GM23338 (cell line): ENCODE results near the gene PAK4. TPM values are rescaled to one million over a fixed set of nuclear protein-coding genes. Genes with fewer than 3 reads are reported as not detected.

Experiments used
- ATAC-seq: fragments of 200-7000 bp; cut with Tn5 transposase; 3 replicates; pipeline ENCODE4 v1.9.1; 2020
- DNase-seq: peaks from one replicate; pipeline ENCODE4 v3.0.0-alpha.2; 2015; ENCODE audit warnings: low spot score
- H2AFZ ChIP-seq: fragments of 200-600 bp; sonication (generic); 2 replicates; pipeline ENCODE4 v1.8.0; 2016; ENCODE audit warnings: antibody characterized with exemption, mild to moderate bottlenecking, moderate library complexity
- H3F3A ChIP-seq: fragments of 200-600 bp; sonication (generic); replicated peaks from 2 replicates; pipeline ENCODE4 v1.8.0; 2017; ENCODE audit warnings: antibody characterized with exemption, mixed run types, low read depth
- H3K27ac ChIP-seq: fragments of 200-600 bp; sonication (generic); 2 replicates; pipeline ENCODE4 v1.6.1; 2016; ENCODE audit warnings: low read depth
- H3K27me3 ChIP-seq: fragments of 200-600 bp; sonication (generic); 2 replicates; pipeline ENCODE4 v1.8.0; 2016; ENCODE audit warnings: mild to moderate bottlenecking, mixed run types, moderate library complexity; ENCODE audit not compliant: insufficient read depth
- H3K36me3 ChIP-seq: fragments of 200-600 bp; sonication (generic); 2 replicates; pipeline ENCODE4 v1.8.0; 2016; ENCODE audit warnings: mild to moderate bottlenecking; ENCODE audit not compliant: insufficient read depth
- H3K4me1 ChIP-seq: fragments of 200-600 bp; sonication (generic); 2 replicates; pipeline ENCODE4 v1.8.0; 2016; ENCODE audit warnings: mild to moderate bottlenecking, moderate library complexity; ENCODE audit not compliant: insufficient read depth
- H3K4me2 ChIP-seq: fragments of 200-600 bp; sonication (generic); 2 replicates; pipeline ENCODE4 v1.7.1; 2017; ENCODE audit warnings: mixed run types
- H3K4me3 ChIP-seq: fragments of 200-600 bp; sonication (generic); 2 replicates; pipeline ENCODE4 v1.6.1; 2016; ENCODE audit warnings: mixed run types
- H3K79me2 ChIP-seq: fragments of 200-600 bp; sonication (generic); replicated peaks from 2 replicates; pipeline ENCODE4 v1.8.0; 2017; ENCODE audit warnings: mild to moderate bottlenecking; ENCODE audit not compliant: insufficient read depth
- H3K9me2 ChIP-seq: fragments of 200-600 bp; sonication (generic); 2 replicates; pipeline ENCODE4 v1.8.0; 2017; ENCODE audit not compliant: insufficient read depth
- H4K20me1 ChIP-seq: fragments of 200-600 bp; sonication (generic); replicated peaks from 2 replicates; pipeline ENCODE4 v1.8.0; 2017; ENCODE audit warnings: mild to moderate bottlenecking; ENCODE audit not compliant: insufficient read depth
- H3K27ac Mint-ChIP-seq: 2 replicates; pipeline ENCODE4 v1.8.0; 2020; ENCODE audit warnings: inconsistent platforms, mild to moderate bottlenecking, moderate library complexity, mixed read lengths
- H3K27me3 Mint-ChIP-seq: 3 replicates; pipeline ENCODE4 v1.8.0; 2022; ENCODE audit warnings: low read depth, mild to moderate bottlenecking, moderate library complexity, mixed read lengths, inconsistent platforms; ENCODE audit not compliant: insufficient read depth, poor library complexity
- H3K36me3 Mint-ChIP-seq: 3 replicates; pipeline ENCODE4 v1.8.0; 2021; ENCODE audit warnings: low read depth, mild to moderate bottlenecking, inconsistent platforms, moderate library complexity, mixed read lengths
- H3K4me1 Mint-ChIP-seq: 3 replicates; pipeline ENCODE4 v1.8.0; 2020; ENCODE audit warnings: mild to moderate bottlenecking, inconsistent platforms, mixed read lengths
- H3K4me3 Mint-ChIP-seq: 3 replicates; pipeline ENCODE4 v1.8.0; 2021; ENCODE audit warnings: moderate library complexity, mild to moderate bottlenecking, inconsistent platforms, mixed read lengths
- H3K9me3 Mint-ChIP-seq: 3 replicates; pipeline ENCODE4 v1.8.0; 2020; ENCODE audit warnings: moderate library complexity, mild to moderate bottlenecking, inconsistent platforms, mixed read lengths
- CREB1 ChIP-seq: fragments of 250-450 bp; sonication (Bioruptor Pico); IDR thresholded peaks from 2 replicates; pipeline ENCODE4 v1.5.0; 2020; ENCODE audit warnings: low read depth, mild to moderate bottlenecking, moderate library complexity
- EZH2 ChIP-seq: fragments of 200-600 bp; sonication (generic); IDR thresholded peaks from one replicate; pipeline ENCODE4 v1.8.0; 2017; ENCODE audit warnings: antibody characterized with exemption, mild to moderate bottlenecking, low read depth; ENCODE audit not compliant: unreplicated experiment
- POLR2AphosphoS5 ChIP-seq: IDR thresholded peaks from 2 replicates; pipeline ENCODE4 v1.6.1; 2016; ENCODE audit warnings: antibody characterized with exemption, low read depth
- ZNF114 ChIP-seq: fragments of 250-450 bp; sonication (Bioruptor Pico); IDR thresholded peaks from 2 replicates; pipeline ENCODE4 v1.5.0; 2020; ENCODE audit warnings: mild to moderate bottlenecking, moderate library complexity
- polyA plus RNA-seq: library from polyadenylated mRNA; unstranded; fragments of >200 nt; fragmentation: Nextera tagmentation; extraction: Ambion mirVana; gene quantifications from 2 replicates; pipeline ENCODE4 v1.2.1, GENCODE V29; 2016
- total RNA-seq: library from RNA; depleted of rRNA; stranded (reverse); fragments of >200 nt; shearing (Covaris generic); gene quantifications from 2 replicates; pipeline ENCODE4 v1.2.3, GENCODE V29; 2014
- TF ChIP-seq, protein P1 (sequence below), 2 experiments: fragments of 200-600 bp in 1 of 2; sonication (generic) in 1 of 2; conservative IDR thresholded peaks; 2 replicates each; pipeline versions ENCODE4 v1.5.1 to v1.6.1; 2016 to 2017; ENCODE audit warnings: antibody characterized with exemption in 2 of 2, low read depth in 2 of 2, mild to moderate bottlenecking in 2 of 2, moderate library complexity in 1 of 2
- TF ChIP-seq, protein P2 (sequence below): IDR thresholded peaks from one replicate; pipeline ENCODE4 v1.6.1; 2018; ENCODE audit warnings: antibody characterized with exemption; ENCODE audit not compliant: unreplicated experiment
- TF ChIP-seq, protein P3 (sequence below): fragments of 250-450 bp; sonication (Bioruptor Pico); IDR thresholded peaks from 2 replicates; pipeline ENCODE4 v1.5.0; 2020; ENCODE audit warnings: mild to moderate bottlenecking, moderate library complexity

Gene PAK4
- total and polyA plus RNA-seq, 2 experiments from 2014 or later = 28.7 to 35.4 TPM

DNA sequence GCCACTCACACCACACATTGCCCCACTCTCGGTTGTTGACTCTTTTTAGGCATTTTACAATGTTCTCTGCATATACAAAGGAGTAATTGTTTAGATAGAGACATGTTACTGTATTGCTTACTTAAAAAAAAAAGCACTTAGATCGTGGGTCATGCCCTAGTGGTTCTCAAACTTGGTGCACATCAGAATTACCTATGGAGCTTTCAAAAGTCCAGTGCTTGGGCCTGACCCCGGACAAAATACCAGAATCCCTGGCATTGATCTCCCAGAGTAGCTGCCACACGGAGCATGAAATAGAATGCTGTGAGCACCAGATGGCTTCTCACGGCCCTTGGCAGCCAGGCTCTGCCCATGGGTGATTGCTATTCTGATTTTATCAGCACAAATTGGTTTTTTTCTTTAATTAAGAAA lies 21.4 kb upstream of the PAK4 start:
- TF ChIP-seq, protein P1, sequence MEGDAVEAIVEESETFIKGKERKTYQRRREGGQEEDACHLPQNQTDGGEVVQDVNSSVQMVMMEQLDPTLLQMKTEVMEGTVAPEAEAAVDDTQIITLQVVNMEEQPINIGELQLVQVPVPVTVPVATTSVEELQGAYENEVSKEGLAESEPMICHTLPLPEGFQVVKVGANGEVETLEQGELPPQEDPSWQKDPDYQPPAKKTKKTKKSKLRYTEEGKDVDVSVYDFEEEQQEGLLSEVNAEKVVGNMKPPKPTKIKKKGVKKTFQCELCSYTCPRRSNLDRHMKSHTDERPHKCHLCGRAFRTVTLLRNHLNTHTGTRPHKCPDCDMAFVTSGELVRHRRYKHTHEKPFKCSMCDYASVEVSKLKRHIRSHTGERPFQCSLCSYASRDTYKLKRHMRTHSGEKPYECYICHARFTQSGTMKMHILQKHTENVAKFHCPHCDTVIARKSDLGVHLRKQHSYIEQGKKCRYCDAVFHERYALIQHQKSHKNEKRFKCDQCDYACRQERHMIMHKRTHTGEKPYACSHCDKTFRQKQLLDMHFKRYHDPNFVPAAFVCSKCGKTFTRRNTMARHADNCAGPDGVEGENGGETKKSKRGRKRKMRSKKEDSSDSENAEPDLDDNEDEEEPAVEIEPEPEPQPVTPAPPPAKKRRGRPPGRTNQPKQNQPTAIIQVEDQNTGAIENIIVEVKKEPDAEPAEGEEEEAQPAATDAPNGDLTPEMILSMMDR (conservative IDR thresholded peaks at IDR 0.05; ENCODE audit: low read depth in 2 of 2) = no peak
- TF ChIP-seq ZNF114 (CRISPR knock-in tag) (no peak), CREB1 (no peak), EZH2 (no peak), POLR2AphosphoS5 (no peak)
- TF ChIP-seq, protein P2, sequence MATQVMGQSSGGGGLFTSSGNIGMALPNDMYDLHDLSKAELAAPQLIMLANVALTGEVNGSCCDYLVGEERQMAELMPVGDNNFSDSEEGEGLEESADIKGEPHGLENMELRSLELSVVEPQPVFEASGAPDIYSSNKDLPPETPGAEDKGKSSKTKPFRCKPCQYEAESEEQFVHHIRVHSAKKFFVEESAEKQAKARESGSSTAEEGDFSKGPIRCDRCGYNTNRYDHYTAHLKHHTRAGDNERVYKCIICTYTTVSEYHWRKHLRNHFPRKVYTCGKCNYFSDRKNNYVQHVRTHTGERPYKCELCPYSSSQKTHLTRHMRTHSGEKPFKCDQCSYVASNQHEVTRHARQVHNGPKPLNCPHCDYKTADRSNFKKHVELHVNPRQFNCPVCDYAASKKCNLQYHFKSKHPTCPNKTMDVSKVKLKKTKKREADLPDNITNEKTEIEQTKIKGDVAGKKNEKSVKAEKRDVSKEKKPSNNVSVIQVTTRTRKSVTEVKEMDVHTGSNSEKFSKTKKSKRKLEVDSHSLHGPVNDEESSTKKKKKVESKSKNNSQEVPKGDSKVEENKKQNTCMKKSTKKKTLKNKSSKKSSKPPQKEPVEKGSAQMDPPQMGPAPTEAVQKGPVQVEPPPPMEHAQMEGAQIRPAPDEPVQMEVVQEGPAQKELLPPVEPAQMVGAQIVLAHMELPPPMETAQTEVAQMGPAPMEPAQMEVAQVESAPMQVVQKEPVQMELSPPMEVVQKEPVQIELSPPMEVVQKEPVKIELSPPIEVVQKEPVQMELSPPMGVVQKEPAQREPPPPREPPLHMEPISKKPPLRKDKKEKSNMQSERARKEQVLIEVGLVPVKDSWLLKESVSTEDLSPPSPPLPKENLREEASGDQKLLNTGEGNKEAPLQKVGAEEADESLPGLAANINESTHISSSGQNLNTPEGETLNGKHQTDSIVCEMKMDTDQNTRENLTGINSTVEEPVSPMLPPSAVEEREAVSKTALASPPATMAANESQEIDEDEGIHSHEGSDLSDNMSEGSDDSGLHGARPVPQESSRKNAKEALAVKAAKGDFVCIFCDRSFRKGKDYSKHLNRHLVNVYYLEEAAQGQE = no peak
- TF ChIP-seq, protein P3, sequence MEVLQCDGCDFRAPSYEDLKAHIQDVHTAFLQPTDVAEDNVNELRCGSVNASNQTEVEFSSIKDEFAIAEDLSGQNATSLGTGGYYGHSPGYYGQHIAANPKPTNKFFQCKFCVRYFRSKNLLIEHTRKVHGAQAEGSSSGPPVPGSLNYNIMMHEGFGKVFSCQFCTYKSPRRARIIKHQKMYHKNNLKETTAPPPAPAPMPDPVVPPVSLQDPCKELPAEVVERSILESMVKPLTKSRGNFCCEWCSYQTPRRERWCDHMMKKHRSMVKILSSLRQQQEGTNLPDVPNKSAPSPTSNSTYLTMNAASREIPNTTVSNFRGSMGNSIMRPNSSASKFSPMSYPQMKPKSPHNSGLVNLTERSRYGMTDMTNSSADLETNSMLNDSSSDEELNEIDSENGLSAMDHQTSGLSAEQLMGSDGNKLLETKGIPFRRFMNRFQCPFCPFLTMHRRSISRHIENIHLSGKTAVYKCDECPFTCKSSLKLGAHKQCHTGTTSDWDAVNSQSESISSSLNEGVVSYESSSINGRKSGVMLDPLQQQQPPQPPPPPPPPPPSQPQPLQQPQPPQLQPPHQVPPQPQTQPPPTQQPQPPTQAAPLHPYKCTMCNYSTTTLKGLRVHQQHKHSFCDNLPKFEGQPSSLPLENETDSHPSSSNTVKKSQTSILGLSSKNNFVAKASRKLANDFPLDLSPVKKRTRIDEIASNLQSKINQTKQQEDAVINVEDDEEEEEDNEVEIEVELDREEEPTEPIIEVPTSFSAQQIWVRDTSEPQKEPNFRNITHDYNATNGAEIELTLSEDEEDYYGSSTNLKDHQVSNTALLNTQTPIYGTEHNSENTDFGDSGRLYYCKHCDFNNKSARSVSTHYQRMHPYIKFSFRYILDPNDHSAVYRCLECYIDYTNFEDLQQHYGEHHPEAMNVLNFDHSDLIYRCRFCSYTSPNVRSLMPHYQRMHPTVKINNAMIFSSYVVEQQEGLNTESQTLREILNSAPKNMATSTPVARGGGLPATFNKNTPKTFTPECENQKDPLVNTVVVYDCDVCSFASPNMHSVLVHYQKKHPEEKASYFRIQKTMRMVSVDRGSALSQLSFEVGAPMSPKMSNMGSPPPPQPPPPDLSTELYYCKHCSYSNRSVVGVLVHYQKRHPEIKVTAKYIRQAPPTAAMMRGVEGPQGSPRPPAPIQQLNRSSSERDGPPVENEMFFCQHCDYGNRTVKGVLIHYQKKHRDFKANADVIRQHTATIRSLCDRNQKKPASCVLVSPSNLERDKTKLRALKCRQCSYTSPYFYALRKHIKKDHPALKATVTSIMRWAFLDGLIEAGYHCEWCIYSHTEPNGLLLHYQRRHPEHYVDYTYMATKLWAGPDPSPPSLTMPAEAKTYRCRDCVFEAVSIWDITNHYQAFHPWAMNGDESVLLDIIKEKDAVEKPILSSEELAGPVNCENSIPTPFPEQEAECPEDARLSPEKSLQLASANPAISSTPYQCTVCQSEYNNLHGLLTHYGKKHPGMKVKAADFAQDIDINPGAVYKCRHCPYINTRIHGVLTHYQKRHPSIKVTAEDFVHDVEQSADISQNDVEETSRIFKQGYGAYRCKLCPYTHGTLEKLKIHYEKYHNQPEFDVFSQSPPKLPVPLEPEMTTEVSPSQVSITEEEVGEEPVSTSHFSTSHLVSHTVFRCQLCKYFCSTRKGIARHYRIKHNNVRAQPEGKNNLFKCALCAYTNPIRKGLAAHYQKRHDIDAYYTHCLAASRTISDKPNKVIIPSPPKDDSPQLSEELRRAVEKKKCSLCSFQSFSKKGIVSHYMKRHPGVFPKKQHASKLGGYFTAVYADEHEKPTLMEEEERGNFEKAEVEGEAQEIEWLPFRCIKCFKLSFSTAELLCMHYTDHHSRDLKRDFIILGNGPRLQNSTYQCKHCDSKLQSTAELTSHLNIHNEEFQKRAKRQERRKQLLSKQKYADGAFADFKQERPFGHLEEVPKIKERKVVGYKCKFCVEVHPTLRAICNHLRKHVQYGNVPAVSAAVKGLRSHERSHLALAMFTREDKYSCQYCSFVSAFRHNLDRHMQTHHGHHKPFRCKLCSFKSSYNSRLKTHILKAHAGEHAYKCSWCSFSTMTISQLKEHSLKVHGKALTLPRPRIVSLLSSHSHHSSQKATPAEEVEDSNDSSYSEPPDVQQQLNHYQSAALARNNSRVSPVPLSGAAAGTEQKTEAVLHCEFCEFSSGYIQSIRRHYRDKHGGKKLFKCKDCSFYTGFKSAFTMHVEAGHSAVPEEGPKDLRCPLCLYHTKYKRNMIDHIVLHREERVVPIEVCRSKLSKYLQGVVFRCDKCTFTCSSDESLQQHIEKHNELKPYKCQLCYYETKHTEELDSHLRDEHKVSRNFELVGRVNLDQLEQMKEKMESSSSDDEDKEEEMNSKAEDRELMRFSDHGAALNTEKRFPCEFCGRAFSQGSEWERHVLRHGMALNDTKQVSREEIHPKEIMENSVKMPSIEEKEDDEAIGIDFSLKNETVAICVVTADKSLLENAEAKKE (CRISPR knock-in tag) = no peak
- Histone ChIP-seq H3F3A (no peaks in the 10 kb centered on the region), H3K4me2 (no peak overlapping the region), H2AFZ (no peak overlapping the region), H3K36me3 (no peaks in the 10 kb centered on the region), H3K79me2 (no peaks in the 10 kb centered on the region), H3K4me1 (0 out of 2 replicates have a peak, but pooled peaks cover 3% of the 10 kb centered on the region), H4K20me1 (no peaks in the 10 kb centered on the region), H3K9me2 (no peaks in the 10 kb centered on the region), H3K27ac (no peak overlapping the region), H3K4me3 (no peak overlapping the region), H3K27me3 (peaks cover 5% of the 10 kb centered on the region)
- Mint-ChIP-seq H3K4me3 (no peak overlapping the region), H3K36me3 (no peaks in the 10 kb centered on the region), H3K9me3 (no peaks in the 10 kb centered on the region), H3K27me3 (peaks cover 8% of the 10 kb centered on the region), H3K4me1 (no peaks in the 10 kb centered on the region; the same call in 2 of the 3 replicates), H3K27ac (no peak overlapping the region)
- DNase-seq (no peak), ATAC-seq (no peak)
